IgD-negative memory B cell (primary cell): ENCODE measurements around the gene PKDREJ. TPM values are rescaled to one million over a fixed set of nuclear protein-coding genes. Genes with fewer than 3 reads are reported as not detected.

Experiments
- H3K27ac Mint-ChIP-seq, 3 donors: one replicate each; pipeline ENCODE4 v1.8.0; 2020 to 2022; ENCODE audit warnings: mild to moderate bottlenecking in 3 of 3, mixed read lengths in 3 of 3, moderate library complexity in 1 of 3
- H3K27me3 Mint-ChIP-seq: one replicate; pipeline ENCODE4 v1.8.0; 2021; ENCODE audit warnings: mixed read lengths
- H3K36me3 Mint-ChIP-seq: one replicate; pipeline ENCODE4 v1.8.0; 2020; ENCODE audit warnings: mild to moderate bottlenecking, mixed read lengths
- H3K4me1 Mint-ChIP-seq, 3 donors: one replicate each; pipeline ENCODE4 v1.8.0; 2020 to 2022; ENCODE audit warnings: mixed read lengths in 3 of 3, mild to moderate bottlenecking in 1 of 3
- H3K4me3 Mint-ChIP-seq, 4 donors: one replicate each; pipeline ENCODE4 v1.8.0; 2020 to 2022; ENCODE audit warnings: mild to moderate bottlenecking in 4 of 4, mixed read lengths in 4 of 4, moderate library complexity in 3 of 4
- H3K9me3 Mint-ChIP-seq, 3 donors: one replicate each; pipeline ENCODE4 v1.8.0; 2020 to 2021; ENCODE audit warnings: mixed read lengths in 3 of 3, mild to moderate bottlenecking in 1 of 3
- polyA plus RNA-seq: library from polyadenylated mRNA; unstranded; fragments of 300-500 nt; fragmentation: Illumina TruSeq; gene quantifications from one replicate; pipeline ENCODE4 v1.2.3, GENCODE V29; 2021

The PKDREJ gene
- polyA plus RNA-seq, 1 donor from 2014 or later = not detected

GRCh38 chr22:46240907-46241306 lies 22.2 kb downstream of the PKDREJ start:
- no peaks in the 10 kb centered on the region for H3K9me3 Mint-ChIP-seq
- no peak overlapping the region for H3K27ac Mint-ChIP-seq
- peaks cover 1% of the 10 kb centered on the region for H3K27me3 Mint-ChIP-seq
- H3K4me1 Mint-ChIP-seq = peaks cover 5 to 12% (median 9%) of the 10 kb centered on the region in 3 donors
- H3K36me3 Mint-ChIP-seq = peaks cover 2% of the 10 kb centered on the region
- peak overlapping the region in 1 of 4 donors; percentile 23 for H3K4me3 Mint-ChIP-seq

GRCh38 chr22:46240506-46240905 lies 22.6 kb downstream of the PKDREJ start:
- Mint-ChIP-seq H3K27ac (no peak overlapping the region), H3K4me3 (no peak overlapping the region), H3K9me3 (no peaks in the 10 kb centered on the region), H3K4me1 (peaks cover 5 to 12% (median 9%) of the 10 kb centered on the region in 3 donors), H3K27me3 (peaks cover 1% of the 10 kb centered on the region), H3K36me3 (peaks cover 2% of the 10 kb centered on the region)

GRCh38 chr22:46240073-46240472 lies 23.1 kb downstream of the PKDREJ start:
- peaks cover 1% of the 10 kb centered on the region for H3K27me3 Mint-ChIP-seq

GRCh38 chr22:46239261-46240048 lies 23.7 kb downstream of the PKDREJ start:
- Mint-ChIP-seq H3K4me3 (peak overlapping the region in 2 of 4 donors; percentile 53 to 65), H3K27ac (peak overlapping the region in 2 of 3 donors; percentile 9 to 92), H3K27me3 (peaks cover 1% of the 10 kb centered on the region), H3K4me1 (peaks cover 5 to 12% (median 9%) of the 10 kb centered on the region in 3 donors), H3K9me3 (no peaks in the 10 kb centered on the region), H3K36me3 (peaks cover 6% of the 10 kb centered on the region)

More at GRCh38 chr22:46240073-46240472, 23.1 kb downstream of the PKDREJ start:
- H3K4me1 Mint-ChIP-seq = peaks cover 5 to 12% (median 9%) of the 10 kb centered on the region in 3 donors
- H3K27ac Mint-ChIP-seq = peak overlapping the region in 1 of 3 donors; percentile 9
- peak overlapping the region in 1 of 4 donors; percentile 53 for H3K4me3 Mint-ChIP-seq
- H3K36me3 Mint-ChIP-seq = peaks cover 3% of the 10 kb centered on the region
- H3K9me3 Mint-ChIP-seq = no peaks in the 10 kb centered on the region

- H3K4me3 Mint-ChIP-seq = no peak overlapping the region
- peaks cover 6% of the 10 kb centered on the region for H3K36me3 Mint-ChIP-seq
- no peaks in the 10 kb centered on the region for H3K9me3 Mint-ChIP-seq
- H3K4me1 Mint-ChIP-seq = peaks cover 5 to 12% (median 9%) of the 10 kb centered on the region in 3 donors
- H3K27me3 Mint-ChIP-seq = peaks cover 1% of the 10 kb centered on the region
- H3K27ac Mint-ChIP-seq = no peak overlapping the region
These were observed 24.6 kb downstream of the PKDREJ start for GRCh38 chr22:46238541-46238940.

- Mint-ChIP-seq H3K4me3 (no peak overlapping the region), H3K36me3 (peaks cover 7% of the 10 kb centered on the region), H3K9me3 (no peaks in the 10 kb centered on the region), H3K27me3 (peaks cover 1% of the 10 kb centered on the region), H3K27ac (no peak overlapping the region), H3K4me1 (peaks cover 5 to 12% (median 9%) of the 10 kb centered on the region in 3 donors)
These were observed 25.6 kb downstream of the PKDREJ start for GRCh38 chr22:46237453-46238124.

GRCh38 chr22:46234969-46235368 lies 28.2 kb downstream of the PKDREJ start:
- Mint-ChIP-seq H3K27me3 (peaks cover 1% of the 10 kb centered on the region), H3K4me1 (peaks cover 3 to 8% (median 5%) of the 10 kb centered on the region in 3 donors), H3K9me3 (no peaks in the 10 kb centered on the region), H3K36me3 (peaks cover 7% of the 10 kb centered on the region), H3K27ac (no peak overlapping the region), H3K4me3 (no peak overlapping the region)

GRCh38 chr22:46233231-46233630 lies 29.9 kb downstream of the PKDREJ start:
- Mint-ChIP-seq H3K4me3 (no peak overlapping the region), H3K9me3 (no peaks in the 10 kb centered on the region), H3K4me1 (peaks cover 0 to under 1% (median 0%) of the 10 kb centered on the region in 3 donors), H3K27me3 (no peaks in the 10 kb centered on the region), H3K36me3 (peaks cover 7% of the 10 kb centered on the region), H3K27ac (no peak overlapping the region)

GRCh38 chr22:46230262-46230901 lies 32.8 kb downstream of the PKDREJ start:
- Mint-ChIP-seq H3K27ac (no peak overlapping the region), H3K9me3 (no peaks in the 10 kb centered on the region), H3K36me3 (peaks cover 6% of the 10 kb centered on the region), H3K4me3 (no peak overlapping the region), H3K4me1 (no peaks in the 10 kb centered on the region), H3K27me3 (no peaks in the 10 kb centered on the region)

- Mint-ChIP-seq H3K9me3 (no peaks in the 10 kb centered on the region), H3K4me3 (no peak overlapping the region), H3K36me3 (peaks cover 1% of the 10 kb centered on the region), H3K4me1 (no peaks in the 10 kb centered on the region), H3K27ac (no peak overlapping the region), H3K27me3 (no peaks in the 10 kb centered on the region)
These were observed 33.4 kb downstream of the PKDREJ start for GRCh38 chr22:46229701-46230100.

GRCh38 chr22:46226577-46226976 lies 36.6 kb downstream of the PKDREJ start:
- Mint-ChIP-seq H3K27ac (no peak overlapping the region), H3K9me3 (no peaks in the 10 kb centered on the region), H3K36me3 (peaks cover 5% of the 10 kb centered on the region)

GRCh38 chr22:46225631-46226030 lies 37.5 kb downstream of the PKDREJ start:
- H3K27ac Mint-ChIP-seq = peak overlapping the region in 2 of 3 donors; percentile 0 to 82
- H3K4me1 Mint-ChIP-seq = peaks cover 0 to 2% (median 0%) of the 10 kb centered on the region in 3 donors
- H3K36me3 Mint-ChIP-seq = peaks cover 9% of the 10 kb centered on the region
- no peak overlapping the region for H3K4me3 Mint-ChIP-seq
- no peaks in the 10 kb centered on the region for H3K9me3 Mint-ChIP-seq
- H3K27me3 Mint-ChIP-seq = no peaks in the 10 kb centered on the region

More at GRCh38 chr22:46226577-46226976, 36.6 kb downstream of the PKDREJ start:
- Mint-ChIP-seq H3K4me3 (no peak overlapping the region), H3K27me3 (no peaks in the 10 kb centered on the region), H3K4me1 (no peaks in the 10 kb centered on the region)

- H3K4me3 Mint-ChIP-seq = no peak overlapping the region
- no peaks in the 10 kb centered on the region for H3K27me3 Mint-ChIP-seq
- H3K27ac Mint-ChIP-seq = no peak overlapping the region
- no peaks in the 10 kb centered on the region for H3K9me3 Mint-ChIP-seq
- peaks cover 9% of the 10 kb centered on the region for H3K36me3 Mint-ChIP-seq
- H3K4me1 Mint-ChIP-seq = peaks cover 0 to 2% (median 0%) of the 10 kb centered on the region in 3 donors
These were observed 38.2 kb downstream of the PKDREJ start for GRCh38 chr22:46224898-46225290.

GRCh38 chr22:46224044-46224897 lies 38.9 kb downstream of the PKDREJ start:
- Mint-ChIP-seq H3K4me1 (peaks cover 0 to 6% (median 4%) of the 10 kb centered on the region in 3 donors), H3K4me3 (no peak overlapping the region), H3K27ac (no peak overlapping the region), H3K36me3 (peaks cover 10% of the 10 kb centered on the region), H3K9me3 (no peaks in the 10 kb centered on the region), H3K27me3 (no peaks in the 10 kb centered on the region)
